ENCODE results near the gene DNMT3L.

Gene DNMT3L

GRCh38 chr21:44267655-44268142 lies 6.0 kb upstream of the DNMT3L start:
- Histone ChIP-seq H3K4me1 (ENCODE audit: insufficient read depth, low read length, poor library complexity, severe bottlenecking) (no peaks in the 10 kb centered on the region), H3K9ac (ENCODE audit: low read depth, low read length, poor library complexity, severe bottlenecking) (no peak overlapping the region), H3K9me3 (ENCODE audit: insufficient read depth, low read depth, low read length) (no peaks in the 10 kb centered on the region), H3K4me2 (ENCODE audit: low read depth, low read length, poor library complexity, severe bottlenecking) (no peak overlapping the region), H3K9me2 (replicated peaks; ENCODE audit: low read depth, low read length) (no peaks in the 10 kb centered on the region), H2AFZ (ENCODE audit: low read length) (no peak overlapping the region), H3F3A (ENCODE audit: low read depth) (no peaks in the 10 kb centered on the region), H3K79me2 (ENCODE audit: insufficient read depth, low read length) (no peaks in the 10 kb centered on the region), H3K36me3 (ENCODE audit: insufficient read depth, low read length) (no peaks in the 10 kb centered on the region), H4K20me1 (ENCODE audit: insufficient read depth, low read length, poor library complexity, severe bottlenecking) (no peaks in the 10 kb centered on the region), H3K4me3 (ENCODE audit: low read length, poor library complexity, severe bottlenecking) (no peak overlapping the region), H3K27me3 (ENCODE audit: insufficient read depth, low read length, poor library complexity, severe bottlenecking) (no peaks in the 10 kb centered on the region)
- TF ChIP-seq CTCF (conservative IDR thresholded peaks at IDR 0.05; ENCODE audit: low read length) (peak; percentile 38; the same call in 1 of the 2 replicates), EZH2phosphoT487 (IDR thresholded peaks at IDR 0.05; ENCODE audit: borderline replicate concordance) (no peak)

GRCh38 chr21:44265734-44266270 lies 4.1 kb upstream of the DNMT3L start:
- no peaks in the 10 kb centered on the region for H3K9me2 ChIP-seq (replicated peaks; ENCODE audit: low read depth, low read length)
- no peaks in the 10 kb centered on the region for H3K4me1 ChIP-seq (ENCODE audit: insufficient read depth, low read length, poor library complexity, severe bottlenecking)
- no peaks in the 10 kb centered on the region for H3K9me3 ChIP-seq (ENCODE audit: insufficient read depth, low read depth, low read length)
- no peaks in the 10 kb centered on the region for H3K27me3 ChIP-seq (ENCODE audit: insufficient read depth, low read length, poor library complexity, severe bottlenecking)
- no peak overlapping the region for H2AFZ ChIP-seq (ENCODE audit: low read length)
- no peak overlapping the region for H3K9ac ChIP-seq (ENCODE audit: low read depth, low read length, poor library complexity, severe bottlenecking)
- no peak overlapping the region for H3K4me2 ChIP-seq (ENCODE audit: low read depth, low read length, poor library complexity, severe bottlenecking)
- no peaks in the 10 kb centered on the region for H4K20me1 ChIP-seq (ENCODE audit: insufficient read depth, low read length, poor library complexity, severe bottlenecking)
- no peaks in the 10 kb centered on the region for H3F3A ChIP-seq (ENCODE audit: low read depth)
- TF ChIP-seq CTCF (conservative IDR thresholded peaks at IDR 0.05; ENCODE audit: low read length) (no peak), EZH2phosphoT487 (IDR thresholded peaks at IDR 0.05; ENCODE audit: borderline replicate concordance) (no peak)
- H3K36me3 ChIP-seq (ENCODE audit: insufficient read depth, low read length), result no peaks in the 10 kb centered on the region
- no peaks in the 10 kb centered on the region for H3K79me2 ChIP-seq (ENCODE audit: insufficient read depth, low read length)
- no peak overlapping the region for H3K4me3 ChIP-seq (ENCODE audit: low read length, poor library complexity, severe bottlenecking)

- H3K4me2 ChIP-seq (ENCODE audit: low read depth, low read length, poor library complexity, severe bottlenecking), result no peak overlapping the region
These were observed 2.1 kb upstream of the DNMT3L start for GRCh38 chr21:44263768-44264167.

More at GRCh38 chr21:44263768-44264167, 2.1 kb upstream of the DNMT3L start:
- TF ChIP-seq CTCF (conservative IDR thresholded peaks at IDR 0.05; ENCODE audit: low read length) (no peak), EZH2phosphoT487 (IDR thresholded peaks at IDR 0.05; ENCODE audit: borderline replicate concordance) (no peak)
- Histone ChIP-seq H3F3A (ENCODE audit: low read depth) (no peaks in the 10 kb centered on the region), H2AFZ (ENCODE audit: low read length) (no peak overlapping the region), H3K36me3 (ENCODE audit: insufficient read depth, low read length) (no peaks in the 10 kb centered on the region), H3K4me1 (ENCODE audit: insufficient read depth, low read length, poor library complexity, severe bottlenecking) (no peaks in the 10 kb centered on the region), H3K9me2 (replicated peaks; ENCODE audit: low read depth, low read length) (no peaks in the 10 kb centered on the region), H3K4me3 (ENCODE audit: low read length, poor library complexity, severe bottlenecking) (no peak overlapping the region), H3K9ac (ENCODE audit: low read depth, low read length, poor library complexity, severe bottlenecking) (no peak overlapping the region), H3K9me3 (ENCODE audit: insufficient read depth, low read depth, low read length) (no peaks in the 10 kb centered on the region), H3K79me2 (ENCODE audit: insufficient read depth, low read length) (no peaks in the 10 kb centered on the region), H4K20me1 (ENCODE audit: insufficient read depth, low read length, poor library complexity, severe bottlenecking) (no peaks in the 10 kb centered on the region), H3K27me3 (ENCODE audit: insufficient read depth, low read length, poor library complexity, severe bottlenecking) (no peaks in the 10 kb centered on the region)

Data from Loucy (cell line).